Measurements from ENCODE around the gene BTN1A1.

- TF ChIP-seq POLR2A (IDR thresholded peaks at IDR 0.05; ENCODE audit: low read depth, low read length) (no peak), TAF1 (IDR thresholded peaks at IDR 0.05; ENCODE audit: low read depth, low read length) (no peak), POLR2AphosphoS5 (IDR thresholded peaks at IDR 0.05; ENCODE audit: low read depth, low read length) (no peak), SPI1 (IDR thresholded peaks at IDR 0.05; ENCODE audit: low read depth, low read length) (no peak), PAX5 (IDR thresholded peaks at IDR 0.05; ENCODE audit: insufficient read depth, low read length, severe bottlenecking) (no peak), POU2F2 (IDR thresholded peaks at IDR 0.05; ENCODE audit: low read depth, low read length) (no peak)
Measured at GRCh38 chr6:26489996-26490964, 9.8 kb upstream of the BTN1A1 start.
